A549 (cell line): ENCODE data around the gene PERCC1. TPM values are rescaled to one million over a fixed set of nuclear protein-coding genes. Genes with fewer than 3 reads are reported as not detected.

Experiments
- ATAC-seq, 2 experiments: fragments of 200-7000 bp in 1 of 2; fragments of >200 bp in 1 of 2; cut with Nextera tagmentation in 1 of 2; cut with Tn5 transposase in 1 of 2; 3 replicates each; pipeline versions ENCODE4 v1.8.0 to v1.9.1; 2018 to 2020; ENCODE audit warnings: mild to moderate bottlenecking in 1 of 2, moderate library complexity in 1 of 2
- CTCF ChIA-PET: fragments of 300-600 bp; sonication (Branson Sonifier 250); formaldehyde crosslinking; extraction: SDS; loops from one replicate; lab custom pipeline; 2021; ENCODE audit warnings: antibody characterized with exemption, inconsistent platforms; lab: Yijun Ruan, JAX
- POLR2A ChIA-PET: fragments of 350-600 bp; formaldehyde crosslinking; extraction: SDS; loops from one replicate; lab custom pipeline; 2021; ENCODE audit warnings: antibody characterized with exemption, inconsistent platforms; lab: Yijun Ruan, JAX
- DNase-seq, 2 experiments: peaks; one replicate each; pipeline versions ENCODE4 v3.0.0 to v3.0.0-alpha.2; 2011 to 2016; ENCODE audit warnings: low read depth in 1 of 2, low spot score in 1 of 2
- FAIRE-seq: peaks from 2 replicates; lab custom pipeline; 2011; peaks lifted over from hg19 to GRCh38; lab: Jason Lieb, UNC
- H3K27ac ChIP-seq, 2 experiments: fragments of >200 bp; sonication (Bioruptor Twin); formaldehyde crosslinking; 3 replicates each; pipeline ENCODE4 v1.5.1; 2016 to 2017
- H3K4me1 ChIP-seq: fragments of >200 bp; sonication (Bioruptor Twin); formaldehyde crosslinking; 3 replicates; pipeline ENCODE4 v1.6.1; 2016
- H3K4me2 ChIP-seq: fragments of >200 bp; sonication (Bioruptor Twin); formaldehyde crosslinking; 3 replicates; pipeline ENCODE4 v1.6.1; 2016
- H3K4me3 ChIP-seq: fragments of >200 bp; sonication (Bioruptor Twin); formaldehyde crosslinking; 3 replicates; pipeline ENCODE4 v1.5.1; 2016
- H3K9me3 ChIP-seq: fragments of >200 bp; sonication (Bioruptor Twin); formaldehyde crosslinking; 3 replicates; pipeline ENCODE4 v1.6.1; 2016
- BHLHE40 ChIP-seq: IDR thresholded peaks from 2 replicates; pipeline ENCODE4 v1.6.1; 2012; ENCODE audit warnings: low read depth, low read length, inconsistent platforms
- CBX2 ChIP-seq: fragments of 200-600 bp; sonication (generic); IDR thresholded peaks from 2 replicates; pipeline ENCODE4 v1.6.1; 2016; ENCODE audit warnings: low read depth, mild to moderate bottlenecking, borderline replicate concordance
- CHD2 ChIP-seq: fragments of 150-350 bp; IDR thresholded peaks from 2 replicates; pipeline ENCODE4 v1.6.1; 2014; ENCODE audit warnings: low read length; ENCODE audit not compliant: partially characterized antibody
- E2F6 ChIP-seq: IDR thresholded peaks from 2 replicates; pipeline ENCODE4 v1.6.1; 2012; ENCODE audit warnings: low read depth, borderline replicate concordance
- EHF ChIP-seq: fragments of 250-450 bp; sonication (Bioruptor Pico); IDR thresholded peaks from 2 replicates; pipeline ENCODE4 v1.5.0; 2020; ENCODE audit warnings: mild to moderate bottlenecking
- EHMT2 ChIP-seq: fragments of 200-600 bp; sonication (generic); IDR thresholded peaks from 2 replicates; pipeline ENCODE4 v1.6.1; 2016; ENCODE audit warnings: antibody characterized with exemption, low read depth, mild to moderate bottlenecking, moderate library complexity
- HDAC2 ChIP-seq: fragments of 200-600 bp; sonication (generic); IDR thresholded peaks from 2 replicates; pipeline ENCODE4 v1.6.1; 2016
- HEYL ChIP-seq: fragments of 250-450 bp; sonication (Bioruptor Pico); IDR thresholded peaks from 2 replicates; pipeline ENCODE4 v1.8.0; 2021; ENCODE audit warnings: mild to moderate bottlenecking, moderate library complexity
- KDM1A ChIP-seq: fragments of 200-600 bp; sonication (generic); IDR thresholded peaks from 2 replicates; pipeline ENCODE4 v1.6.1; 2016; ENCODE audit warnings: low read depth, mild to moderate bottlenecking
- POLR2A ChIP-seq: IDR thresholded peaks from 2 replicates; pipeline ENCODE4 v1.6.1; 2012; ENCODE audit warnings: mild to moderate bottlenecking, low read length
- RAD21 ChIP-seq, 2 experiments: fragments of >200 bp in 1 of 2; sonication (Bioruptor Twin) in 1 of 2; formaldehyde crosslinking in 1 of 2; IDR thresholded peaks in 1 of 2; conservative IDR thresholded peaks in 1 of 2; 2 replicates in 1 of 2; 3 replicates in 1 of 2; pipeline ENCODE4 v1.6.1; 2012 to 2018; ENCODE audit warnings: inconsistent platforms in 1 of 2
- RCOR1 ChIP-seq: fragments of 150-350 bp; IDR thresholded peaks from 2 replicates; pipeline ENCODE4 v1.6.1; 2014; ENCODE audit warnings: antibody characterized with exemption, low read length, low read depth
- REST ChIP-seq: fragments of 200-600 bp; sonication (generic); IDR thresholded peaks from 2 replicates; pipeline ENCODE4 v1.6.1; 2016; ENCODE audit warnings: antibody characterized with exemption, mild to moderate bottlenecking, moderate library complexity
- RFX5 ChIP-seq: fragments of 450-650 bp; IDR thresholded peaks from 2 replicates; pipeline ENCODE4 v1.7.1; 2014; ENCODE audit warnings: antibody characterized with exemption, mild to moderate bottlenecking, moderate library complexity
- SMC3 ChIP-seq: fragments of >200 bp; sonication (Bioruptor Twin); formaldehyde crosslinking; IDR thresholded peaks from 3 replicates; pipeline ENCODE4 v1.6.1; 2018; ENCODE audit warnings: inconsistent platforms
- SREBF2 ChIP-seq: fragments of 450-650 bp; IDR thresholded peaks from 2 replicates; pipeline ENCODE4 v1.6.1; 2014; ENCODE audit warnings: mild to moderate bottlenecking, moderate library complexity
- WGBS: methylation state at CpG from one replicate; pipeline ENCODE4 v1.1.6; 2017; ENCODE audit errors: missing lambda C conversion rate; 5-methylcytosine and 5-hydroxymethylcytosine counted together
- polyA plus RNA-seq, 4 experiments: library from polyadenylated mRNA; depleted of rRNA in 3 of 4; stranded (reverse); fragments of >200 nt; fragmentation: RNase III in 1 of 4; extraction: RNeasy Plus Mini Kit Qiagen cat#74134 plus additional on column Dnase treatment in 1 of 4; gene quantifications; 2 replicates in 3 of 4; 3 replicates in 1 of 4; pipeline ENCODE4 v1.2.3, GENCODE V29; 2011 to 2017
- TF ChIP-seq, protein P1 (sequence below): fragments of >200 bp; sonication (Bioruptor Twin); formaldehyde crosslinking; IDR thresholded peaks from 3 replicates; pipeline ENCODE4 v1.5.1; 2016
- TF ChIP-seq, protein P2 (sequence below): fragments of 150-350 bp; IDR thresholded peaks from 2 replicates; pipeline ENCODE4 v1.6.1; 2014; ENCODE audit warnings: low read depth, mild to moderate bottlenecking, low read length
- TF ChIP-seq, protein P3 (sequence below): fragments of 250-450 bp; sonication (Bioruptor Pico); IDR thresholded peaks from 2 replicates; pipeline ENCODE4 v1.5.0; 2021; ENCODE audit warnings: mild to moderate bottlenecking, moderate library complexity, borderline replicate concordance

PERCC1 gene
- polyA plus RNA-seq, 2 of the 4 experiments (the other 2 are of a cell fraction): not detected

GRCh38 chr16:1449201-1449788, 18.4 kb downstream of the PERCC1 start:
- H3K4me2 ChIP-seq: no peak overlapping the region
- no peaks in the 10 kb centered on the region for H3K4me1 ChIP-seq
- WGBS: 94% methylated on average over 24 of the region's 25 CpGs
- POLR2A ChIA-PET: no interaction called here
- ATAC-seq (no peak), FAIRE-seq (no peak), DNase-seq (no peak)
- TF ChIP-seq HDAC2 (no peak), EHF (no peak), RAD21 (conservative IDR thresholded peaks at IDR 0.05 in 1 of 2, IDR thresholded peaks at IDR 0.05 in 1 of 2) (no peak), E2F6 (no peak), HEYL (CRISPR knock-in tag) (no peak), RFX5 (no peak), EHMT2 (no peak), SMC3 (no peak), CBX2 (no peak), POLR2A (no peak), RCOR1 (no peak), BHLHE40 (no peak), KDM1A (no peak), REST (no peak), CHD2 (no peak), SREBF2 (no peak)
- TF ChIP-seq, protein P1, sequence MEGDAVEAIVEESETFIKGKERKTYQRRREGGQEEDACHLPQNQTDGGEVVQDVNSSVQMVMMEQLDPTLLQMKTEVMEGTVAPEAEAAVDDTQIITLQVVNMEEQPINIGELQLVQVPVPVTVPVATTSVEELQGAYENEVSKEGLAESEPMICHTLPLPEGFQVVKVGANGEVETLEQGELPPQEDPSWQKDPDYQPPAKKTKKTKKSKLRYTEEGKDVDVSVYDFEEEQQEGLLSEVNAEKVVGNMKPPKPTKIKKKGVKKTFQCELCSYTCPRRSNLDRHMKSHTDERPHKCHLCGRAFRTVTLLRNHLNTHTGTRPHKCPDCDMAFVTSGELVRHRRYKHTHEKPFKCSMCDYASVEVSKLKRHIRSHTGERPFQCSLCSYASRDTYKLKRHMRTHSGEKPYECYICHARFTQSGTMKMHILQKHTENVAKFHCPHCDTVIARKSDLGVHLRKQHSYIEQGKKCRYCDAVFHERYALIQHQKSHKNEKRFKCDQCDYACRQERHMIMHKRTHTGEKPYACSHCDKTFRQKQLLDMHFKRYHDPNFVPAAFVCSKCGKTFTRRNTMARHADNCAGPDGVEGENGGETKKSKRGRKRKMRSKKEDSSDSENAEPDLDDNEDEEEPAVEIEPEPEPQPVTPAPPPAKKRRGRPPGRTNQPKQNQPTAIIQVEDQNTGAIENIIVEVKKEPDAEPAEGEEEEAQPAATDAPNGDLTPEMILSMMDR: no peak
- TF ChIP-seq, protein P2, sequence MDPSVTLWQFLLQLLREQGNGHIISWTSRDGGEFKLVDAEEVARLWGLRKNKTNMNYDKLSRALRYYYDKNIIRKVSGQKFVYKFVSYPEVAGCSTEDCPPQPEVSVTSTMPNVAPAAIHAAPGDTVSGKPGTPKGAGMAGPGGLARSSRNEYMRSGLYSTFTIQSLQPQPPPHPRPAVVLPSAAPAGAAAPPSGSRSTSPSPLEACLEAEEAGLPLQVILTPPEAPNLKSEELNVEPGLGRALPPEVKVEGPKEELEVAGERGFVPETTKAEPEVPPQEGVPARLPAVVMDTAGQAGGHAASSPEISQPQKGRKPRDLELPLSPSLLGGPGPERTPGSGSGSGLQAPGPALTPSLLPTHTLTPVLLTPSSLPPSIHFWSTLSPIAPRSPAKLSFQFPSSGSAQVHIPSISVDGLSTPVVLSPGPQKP: no peak
- TF ChIP-seq, protein P3, sequence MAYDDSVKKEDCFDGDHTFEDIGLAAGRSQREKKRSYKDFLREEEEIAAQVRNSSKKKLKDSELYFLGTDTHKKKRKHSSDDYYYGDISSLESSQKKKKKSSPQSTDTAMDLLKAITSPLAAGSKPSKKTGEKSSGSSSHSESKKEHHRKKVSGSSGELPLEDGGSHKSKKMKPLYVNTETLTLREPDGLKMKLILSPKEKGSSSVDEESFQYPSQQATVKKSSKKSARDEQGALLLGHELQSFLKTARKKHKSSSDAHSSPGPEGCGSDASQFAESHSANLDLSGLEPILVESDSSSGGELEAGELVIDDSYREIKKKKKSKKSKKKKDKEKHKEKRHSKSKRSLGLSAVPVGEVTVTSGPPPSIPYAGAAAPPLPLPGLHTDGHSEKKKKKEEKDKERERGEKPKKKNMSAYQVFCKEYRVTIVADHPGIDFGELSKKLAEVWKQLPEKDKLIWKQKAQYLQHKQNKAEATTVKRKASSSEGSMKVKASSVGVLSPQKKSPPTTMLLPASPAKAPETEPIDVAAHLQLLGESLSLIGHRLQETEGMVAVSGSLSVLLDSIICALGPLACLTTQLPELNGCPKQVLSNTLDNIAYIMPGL (CRISPR knock-in tag): no peak
- no peak overlapping the region for H3K4me3 ChIP-seq
- no peaks in the 10 kb centered on the region for H3K9me3 ChIP-seq
- H3K27ac ChIP-seq: no peak overlapping the region
- CTCF ChIA-PET: no interaction called here
